ENCODE data around the gene P2RX6.
"Not testable (repeated sequence)": the region's sequence is repeated elsewhere in the genome, so short reads cannot be mapped to it uniquely, and the experiment has no call there.

P2RX6 gene

DNA sequence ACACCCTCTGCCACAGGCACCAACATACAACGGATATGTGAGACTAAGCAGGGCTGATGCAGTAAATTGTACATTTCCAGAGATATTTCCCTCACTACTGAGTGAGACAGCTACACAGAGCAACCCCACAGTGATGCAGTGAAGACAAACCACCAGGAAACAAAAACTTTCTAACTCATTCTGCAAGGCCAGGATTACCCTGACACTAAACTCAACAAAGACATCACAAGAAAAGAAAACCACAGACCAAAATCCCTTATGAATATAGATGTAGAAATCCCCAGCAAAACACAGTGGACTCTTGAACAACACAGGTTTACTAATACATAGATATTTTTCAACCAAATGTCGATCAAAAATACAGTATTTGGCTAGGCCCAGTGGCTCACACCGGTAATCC, 18.9 kb downstream of the P2RX6 start:
- Histone ChIP-seq H3K4me2 (no peak overlapping the region), H4K20me1 (ENCODE audit: insufficient read depth) (no peaks in the 10 kb centered on the region), H3K9ac (no peak overlapping the region), H3K27ac (no peak overlapping the region), H3K36me3 (ENCODE audit: insufficient read depth) (no peaks in the 10 kb centered on the region), H3K27me3 (ENCODE audit: insufficient read depth, low read depth) (peaks cover 3% of the 10 kb centered on the region; the same call in 1 of the 2 replicates), H3K79me2 (ENCODE audit: insufficient read depth, low read depth) (no peaks in the 10 kb centered on the region), H2AFZ (ENCODE audit: low read depth) (no peak overlapping the region), H3K4me3 (IDR thresholded peaks at IDR 0.05; ENCODE audit: insufficient read depth, low read depth, low read length) (no peak overlapping the region), H3K4me1 (ENCODE audit: low read depth, poor library complexity, severe bottlenecking) (no peaks in the 10 kb centered on the region)
- TF ChIP-seq CTCF (conservative IDR thresholded peaks at IDR 0.05; ENCODE audit: low read depth, low read length): no peak

DNA sequence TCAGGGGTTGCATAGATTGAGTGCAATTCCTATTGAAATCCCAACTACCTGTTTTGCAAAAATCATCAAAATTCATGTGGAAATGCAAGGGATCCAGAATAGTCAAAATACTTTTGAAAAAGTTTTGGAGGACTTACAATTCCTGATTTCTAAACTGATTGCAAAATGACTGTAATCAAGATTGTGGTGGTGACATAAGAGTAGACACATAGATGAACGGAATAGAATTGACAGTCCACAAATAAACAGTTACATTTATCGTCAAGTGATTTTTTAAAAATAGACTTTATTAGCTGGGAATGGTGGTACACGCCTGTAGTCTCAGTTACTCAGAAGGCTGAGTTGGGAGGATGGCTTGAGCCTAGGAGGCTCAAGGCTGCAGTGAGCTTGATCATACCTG, 20.0 kb downstream of the P2RX6 start:
- Histone ChIP-seq H3K27ac (no peak overlapping the region), H3K36me3 (ENCODE audit: insufficient read depth) (no peaks in the 10 kb centered on the region), H3K9ac (no peak overlapping the region), H3K4me2 (no peak overlapping the region), H3K27me3 (ENCODE audit: insufficient read depth, low read depth) (no peaks in the 10 kb centered on the region; the same call in 1 of the 2 replicates), H3K79me2 (ENCODE audit: insufficient read depth, low read depth) (no peaks in the 10 kb centered on the region), H3K4me3 (IDR thresholded peaks at IDR 0.05; ENCODE audit: insufficient read depth, low read depth, low read length) (no peak overlapping the region), H4K20me1 (ENCODE audit: insufficient read depth) (no peaks in the 10 kb centered on the region), H3K4me1 (ENCODE audit: low read depth, poor library complexity, severe bottlenecking) (no peaks in the 10 kb centered on the region), H2AFZ (ENCODE audit: low read depth) (no peak overlapping the region)
- no peak for TF ChIP-seq CTCF (conservative IDR thresholded peaks at IDR 0.05; ENCODE audit: low read depth, low read length)

GRCh38 chr22:21038405-21038804, 23.4 kb downstream of the P2RX6 start:
- no peak overlapping the region for H3K27ac ChIP-seq
- no peaks in the 10 kb centered on the region for H3K4me1 ChIP-seq (ENCODE audit: low read depth, poor library complexity, severe bottlenecking)
- H3K79me2 ChIP-seq (ENCODE audit: insufficient read depth, low read depth): no peaks in the 10 kb centered on the region
- H2AFZ ChIP-seq (ENCODE audit: low read depth): no peak overlapping the region
- no peaks in the 10 kb centered on the region for H4K20me1 ChIP-seq (ENCODE audit: insufficient read depth)
- no peaks in the 10 kb centered on the region for H3K36me3 ChIP-seq (ENCODE audit: insufficient read depth)
- H3K4me3 ChIP-seq (IDR thresholded peaks at IDR 0.05; ENCODE audit: insufficient read depth, low read depth, low read length): no peak overlapping the region
- H3K9ac ChIP-seq: no peak overlapping the region
- no peaks in the 10 kb centered on the region; the same call in 1 of the 2 replicates for H3K27me3 ChIP-seq (ENCODE audit: insufficient read depth, low read depth)
- no peak for TF ChIP-seq CTCF (conservative IDR thresholded peaks at IDR 0.05; ENCODE audit: low read depth, low read length)
- no peak overlapping the region for H3K4me2 ChIP-seq

- not testable (repeated sequence) for H2AFZ ChIP-seq (ENCODE audit: low read depth); H3K4me2 ChIP-seq; H3K27ac ChIP-seq; H3K4me3 ChIP-seq (IDR thresholded peaks at IDR 0.05; ENCODE audit: insufficient read depth, low read depth, low read length); H3K4me1 ChIP-seq (ENCODE audit: low read depth, poor library complexity, severe bottlenecking); H3K36me3 ChIP-seq (ENCODE audit: insufficient read depth); H3K27me3 ChIP-seq (ENCODE audit: insufficient read depth, low read depth); H4K20me1 ChIP-seq (ENCODE audit: insufficient read depth); H3K79me2 ChIP-seq (ENCODE audit: insufficient read depth, low read depth); H3K9ac ChIP-seq
These were observed 24.2 kb downstream of the P2RX6 start for GRCh38 chr22:21039158-21039557.

DNA sequence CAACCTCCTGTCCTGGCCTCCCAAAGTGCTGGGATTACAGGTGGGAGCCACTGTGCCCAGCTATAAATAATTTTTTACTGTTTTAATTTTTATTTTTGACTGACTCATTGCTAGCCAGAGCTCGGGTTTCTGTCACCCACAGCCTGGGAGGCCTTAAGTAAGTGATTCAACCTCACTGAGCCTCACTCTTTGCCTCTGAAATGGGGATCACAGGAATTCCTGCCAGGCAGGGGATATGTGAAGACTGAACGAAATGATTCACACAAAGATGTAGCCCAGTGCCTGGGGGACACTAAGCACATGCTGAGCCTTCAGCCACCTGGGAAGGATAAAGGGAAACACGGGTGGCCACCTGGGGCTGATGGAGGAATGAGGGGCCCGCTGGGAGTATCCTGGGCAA, 27.0 kb downstream of the P2RX6 start:
- Histone ChIP-seq H3K79me2 (ENCODE audit: insufficient read depth, low read depth) (no peaks in the 10 kb centered on the region), H3K4me1 (ENCODE audit: low read depth, poor library complexity, severe bottlenecking) (peaks cover 7% of the 10 kb centered on the region), H4K20me1 (ENCODE audit: insufficient read depth) (no peaks in the 10 kb centered on the region), H3K36me3 (ENCODE audit: insufficient read depth) (no peaks in the 10 kb centered on the region), H3K27me3 (ENCODE audit: insufficient read depth, low read depth) (no peaks in the 10 kb centered on the region; the same call in 1 of the 2 replicates), H3K27ac (no peak overlapping the region), H3K4me3 (IDR thresholded peaks at IDR 0.05; ENCODE audit: insufficient read depth, low read depth, low read length) (no peak overlapping the region), H3K9ac (no peak overlapping the region), H2AFZ (ENCODE audit: low read depth) (no peak overlapping the region), H3K4me2 (no peak overlapping the region)
- no peak for TF ChIP-seq CTCF (conservative IDR thresholded peaks at IDR 0.05; ENCODE audit: low read depth, low read length)
